Fibroblast of lung (primary cell): Measurements from ENCODE around the gene CCR7. TPM values are rescaled to one million over a fixed set of nuclear protein-coding genes. Genes with fewer than 3 reads are reported as not detected.

Source experiments
- DNase-seq, 2 donors: peaks; one replicate each; pipeline versions ENCODE4 v3.0.0 to v3.0.0-alpha.2; 2010; ENCODE audit warnings: low read depth in 2 of 2
- H2AFZ ChIP-seq: 2 replicates; pipeline ENCODE4 v1.5.1; 2012; ENCODE audit warnings: low read length, control low read depth, inconsistent platforms
- H3K27ac ChIP-seq: 2 replicates; pipeline ENCODE4 v1.5.1; 2011; ENCODE audit warnings: low read length, control low read depth; ENCODE audit not compliant: insufficient read depth
- H3K27me3 ChIP-seq: 2 replicates; pipeline ENCODE4 v1.5.1; 2011; ENCODE audit warnings: mild to moderate bottlenecking, low read length; ENCODE audit not compliant: control insufficient read depth, insufficient read depth
- H3K36me3 ChIP-seq: 2 replicates; pipeline ENCODE4 v1.5.1; 2011; ENCODE audit warnings: low read length; ENCODE audit not compliant: control insufficient read depth, insufficient read depth
- H3K4me1 ChIP-seq: 2 replicates; pipeline ENCODE4 v1.5.1; 2011; ENCODE audit warnings: low read length; ENCODE audit not compliant: control insufficient read depth, insufficient read depth; ENCODE audit errors: extremely low read depth
- H3K4me2 ChIP-seq: 2 replicates; pipeline ENCODE4 v1.5.1; 2011; ENCODE audit warnings: low read length, control low read depth; ENCODE audit not compliant: insufficient read depth; ENCODE audit errors: extremely low read depth
- H3K4me3 ChIP-seq, 4 experiments: fragments of 200-600 bp in 1 of 4; sonication (generic) in 1 of 4; replicated peaks in 1 of 4; 2 replicates each; pipeline ENCODE4 v1.5.1; 2011 to 2016; ENCODE audit warnings: low read length in 4 of 4, low read depth in 3 of 4, mild to moderate bottlenecking in 3 of 4, control low read depth in 2 of 4, inconsistent platforms in 1 of 4, mixed read lengths in 1 of 4; ENCODE audit not compliant: insufficient read depth in 1 of 4; ENCODE audit errors: control extremely low read depth in 1 of 4
- H3K79me2 ChIP-seq: 2 replicates; pipeline ENCODE4 v1.5.1; 2012; ENCODE audit warnings: mild to moderate bottlenecking, low read length, inconsistent platforms; ENCODE audit not compliant: control insufficient read depth, insufficient read depth
- H3K9ac ChIP-seq: 2 replicates; pipeline ENCODE4 v1.5.1; 2011; ENCODE audit warnings: mild to moderate bottlenecking, low read length, control low read depth; ENCODE audit not compliant: insufficient read depth
- H3K9me3 ChIP-seq: 2 replicates; pipeline ENCODE4 v1.5.1; 2012; ENCODE audit warnings: low read depth, low read length; ENCODE audit not compliant: control insufficient read depth, insufficient read depth
- H4K20me1 ChIP-seq: 2 replicates; pipeline ENCODE4 v1.5.1; 2011; ENCODE audit warnings: low read length; ENCODE audit not compliant: control insufficient read depth, insufficient read depth; ENCODE audit errors: extremely low read depth
- CTCF ChIP-seq, 2 donors: IDR thresholded peaks in 1 of 2; conservative IDR thresholded peaks in 1 of 2; 1 replicate in 1 of 2; 2 replicates in 1 of 2; pipeline ENCODE4 v1.5.1; 2011 to 2012; ENCODE audit warnings: low read length in 2 of 2, control low read depth in 1 of 2, inconsistent platforms in 1 of 2, low read depth in 1 of 2, mild to moderate bottlenecking in 1 of 2
- EZH2 ChIP-seq: IDR thresholded peaks from 2 replicates; pipeline ENCODE4 v1.5.1; 2012; ENCODE audit warnings: low read length, control low read depth, mild to moderate bottlenecking; ENCODE audit errors: missing control alignments
- polyA plus RNA-seq, 2 donors: library from polyadenylated mRNA; depleted of rRNA in 1 of 2; stranded (reverse) in 1 of 2; unstranded in 1 of 2; fragments of >200 nt; gene quantifications; 2 replicates each; pipeline ENCODE4 v1.2.1, GENCODE V29; 2011 to 2012; ENCODE audit warnings: missing spikeins in 1 of 2
- total RNA-seq: library from RNA; depleted of rRNA; stranded (reverse); fragments of >200 nt; gene quantifications from 2 replicates; pipeline ENCODE4 v1.2.1, GENCODE V29; 2014

The CCR7 gene
- total and polyA plus RNA-seq, 2 donors (not counting 1 experiment from before 2014, with no cell fraction given): under 0.01 to 0.10 TPM

- no peaks in the 10 kb centered on the region for H3K36me3 ChIP-seq
- H3K79me2 ChIP-seq: no peaks in the 10 kb centered on the region
- TF ChIP-seq EZH2: no peak
- TF ChIP-seq CTCF (conservative IDR thresholded peaks at IDR 0.05 in 1 of 2, IDR thresholded peaks at IDR 0.05 in 1 of 2; ENCODE audit: low read depth in 1 of 2, low read length in 2 of 2): no peak
- H3K9me3 ChIP-seq: no peaks in the 10 kb centered on the region
- H3K9ac ChIP-seq: no peak overlapping the region
- no peak overlapping the region for H3K27ac ChIP-seq
- H2AFZ ChIP-seq: no peak overlapping the region
- H3K4me2 ChIP-seq: no peak overlapping the region
- H3K27me3 ChIP-seq: no peaks in the 10 kb centered on the region
- H3K4me3 ChIP-seq: no peak overlapping the region
- H4K20me1 ChIP-seq: no peaks in the 10 kb centered on the region
- H3K4me1 ChIP-seq: peaks cover 20% of the 10 kb centered on the region
- no peak for DNase-seq
Observed at GRCh38 chr17:40515491-40516041, 49.7 kb downstream of the CCR7 start.

- H3K9ac ChIP-seq: no peak overlapping the region
- H3K4me2 ChIP-seq: no peak overlapping the region
- no peak overlapping the region for H2AFZ ChIP-seq
- H3K79me2 ChIP-seq: no peaks in the 10 kb centered on the region
- no peak overlapping the region for H3K4me3 ChIP-seq
- H3K4me1 ChIP-seq: peaks cover 20% of the 10 kb centered on the region
- no peaks in the 10 kb centered on the region for H3K27me3 ChIP-seq
- H3K27ac ChIP-seq: no peak overlapping the region
- no peaks in the 10 kb centered on the region for H4K20me1 ChIP-seq
- DNase-seq: no peak
- TF ChIP-seq CTCF (conservative IDR thresholded peaks at IDR 0.05 in 1 of 2, IDR thresholded peaks at IDR 0.05 in 1 of 2; ENCODE audit: low read depth in 1 of 2, low read length in 2 of 2): no peak
- no peak for TF ChIP-seq EZH2
- H3K36me3 ChIP-seq: no peaks in the 10 kb centered on the region
- H3K9me3 ChIP-seq: no peaks in the 10 kb centered on the region
Observed at GRCh38 chr17:40515011-40515410, 50.3 kb downstream of the CCR7 start.

- no peak overlapping the region for H3K27ac ChIP-seq
- no peaks in the 10 kb centered on the region for H3K36me3 ChIP-seq
- TF ChIP-seq EZH2: no peak
- no peak for TF ChIP-seq CTCF (conservative IDR thresholded peaks at IDR 0.05 in 1 of 2, IDR thresholded peaks at IDR 0.05 in 1 of 2; ENCODE audit: low read depth in 1 of 2, low read length in 2 of 2)
- no peak for DNase-seq
- H2AFZ ChIP-seq: no peak overlapping the region
- H3K4me2 ChIP-seq: no peak overlapping the region
- peaks cover 20% of the 10 kb centered on the region for H3K4me1 ChIP-seq
- H3K27me3 ChIP-seq: no peaks in the 10 kb centered on the region
- H4K20me1 ChIP-seq: no peaks in the 10 kb centered on the region
- H3K9me3 ChIP-seq: no peaks in the 10 kb centered on the region
- no peak overlapping the region for H3K9ac ChIP-seq
- no peak overlapping the region for H3K4me3 ChIP-seq
- no peaks in the 10 kb centered on the region for H3K79me2 ChIP-seq
Observed at GRCh38 chr17:40514013-40514875, 51.0 kb downstream of the CCR7 start.
